Measurements from ENCODE around the gene ADCK1.

ADCK1 gene

GRCh38 chr14:77799863-77800730 lies at the start of gene ADCK1 (continued):
- TF ChIP-seq ZNF121 (tag by site-specific recombination; IDR thresholded peaks at IDR 0.05) (peak; percentile 87), SETDB1 (IDR thresholded peaks at IDR 0.05; ENCODE audit: insufficient read length, low read length) (no peak), ZNF830 (tag by site-specific recombination; IDR thresholded peaks at IDR 0.05; ENCODE audit: low read depth) (no peak), ZFHX2 (tag by site-specific recombination; conservative IDR thresholded peaks at IDR 0.05) (peak; percentile 78), ZNF629 (tag by site-specific recombination; IDR thresholded peaks at IDR 0.05) (no peak), IKZF3 (tag by site-specific recombination; IDR thresholded peaks at IDR 0.05) (peak; percentile 50; the same call in 1 of the 2 replicates), ZNF214 (tag by site-specific recombination; IDR thresholded peaks at IDR 0.05; ENCODE audit: borderline replicate concordance) (no peak), ZNF670 (tag by site-specific recombination; IDR thresholded peaks at IDR 0.05; ENCODE audit: low read depth) (no peak), ZNF280C (tag by site-specific recombination; IDR thresholded peaks at IDR 0.05) (no peak), PRDM1 (tag by site-specific recombination; IDR thresholded peaks at IDR 0.05) (no peak), ZNF132 (tag by site-specific recombination; IDR thresholded peaks at IDR 0.05; ENCODE audit: borderline replicate concordance) (no peak), GLIS1 (tag by site-specific recombination; IDR thresholded peaks at IDR 0.05) (peak; percentile 46), HOXA7 (CRISPR knock-in tag; IDR thresholded peaks at IDR 0.05; ENCODE audit: borderline replicate concordance) (no peak), BCL11A (tag by site-specific recombination; IDR thresholded peaks at IDR 0.05; ENCODE audit: low read depth) (no peak), ZNF26 (tag by site-specific recombination; IDR thresholded peaks at IDR 0.05) (no peak), FEZF1 (tag by site-specific recombination; IDR thresholded peaks at IDR 0.05) (no peak), TCF7L2 (IDR thresholded peaks at IDR 0.05; ENCODE audit: borderline replicate concordance, low read depth, low read length) (no peak), ZNF169 (tag by site-specific recombination; IDR thresholded peaks at IDR 0.05) (no peak), PRDM6 (tag by site-specific recombination; IDR thresholded peaks at IDR 0.05) (no peak), ZNF266 (tag by site-specific recombination; IDR thresholded peaks at IDR 0.05; ENCODE audit: low read depth) (no peak), ZNF707 (tag by site-specific recombination; IDR thresholded peaks at IDR 0.05) (no peak), ZNF341 (tag by site-specific recombination; IDR thresholded peaks at IDR 0.05; ENCODE audit: low read depth) (peak; percentile 56), ZNF624 (tag by site-specific recombination; IDR thresholded peaks at IDR 0.05) (no peak), ZNF660 (tag by site-specific recombination; IDR thresholded peaks at IDR 0.05) (0 out of 2 replicates have a peak, but pooled peaks have one; percentile 39), ZNF549 (tag by site-specific recombination; IDR thresholded peaks at IDR 0.05) (no peak), ZFP41 (tag by site-specific recombination; IDR thresholded peaks at IDR 0.05; ENCODE audit: borderline replicate concordance) (no peak)
- TF ChIP-seq, protein P1, sequence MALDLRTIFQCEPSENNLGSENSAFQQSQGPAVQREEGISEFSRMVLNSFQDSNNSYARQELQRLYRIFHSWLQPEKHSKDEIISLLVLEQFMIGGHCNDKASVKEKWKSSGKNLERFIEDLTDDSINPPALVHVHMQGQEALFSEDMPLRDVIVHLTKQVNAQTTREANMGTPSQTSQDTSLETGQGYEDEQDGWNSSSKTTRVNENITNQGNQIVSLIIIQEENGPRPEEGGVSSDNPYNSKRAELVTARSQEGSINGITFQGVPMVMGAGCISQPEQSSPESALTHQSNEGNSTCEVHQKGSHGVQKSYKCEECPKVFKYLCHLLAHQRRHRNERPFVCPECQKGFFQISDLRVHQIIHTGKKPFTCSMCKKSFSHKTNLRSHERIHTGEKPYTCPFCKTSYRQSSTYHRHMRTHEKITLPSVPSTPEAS (tag by site-specific recombination; IDR thresholded peaks at IDR 0.05) = no peak
- TF ChIP-seq, protein P2, sequence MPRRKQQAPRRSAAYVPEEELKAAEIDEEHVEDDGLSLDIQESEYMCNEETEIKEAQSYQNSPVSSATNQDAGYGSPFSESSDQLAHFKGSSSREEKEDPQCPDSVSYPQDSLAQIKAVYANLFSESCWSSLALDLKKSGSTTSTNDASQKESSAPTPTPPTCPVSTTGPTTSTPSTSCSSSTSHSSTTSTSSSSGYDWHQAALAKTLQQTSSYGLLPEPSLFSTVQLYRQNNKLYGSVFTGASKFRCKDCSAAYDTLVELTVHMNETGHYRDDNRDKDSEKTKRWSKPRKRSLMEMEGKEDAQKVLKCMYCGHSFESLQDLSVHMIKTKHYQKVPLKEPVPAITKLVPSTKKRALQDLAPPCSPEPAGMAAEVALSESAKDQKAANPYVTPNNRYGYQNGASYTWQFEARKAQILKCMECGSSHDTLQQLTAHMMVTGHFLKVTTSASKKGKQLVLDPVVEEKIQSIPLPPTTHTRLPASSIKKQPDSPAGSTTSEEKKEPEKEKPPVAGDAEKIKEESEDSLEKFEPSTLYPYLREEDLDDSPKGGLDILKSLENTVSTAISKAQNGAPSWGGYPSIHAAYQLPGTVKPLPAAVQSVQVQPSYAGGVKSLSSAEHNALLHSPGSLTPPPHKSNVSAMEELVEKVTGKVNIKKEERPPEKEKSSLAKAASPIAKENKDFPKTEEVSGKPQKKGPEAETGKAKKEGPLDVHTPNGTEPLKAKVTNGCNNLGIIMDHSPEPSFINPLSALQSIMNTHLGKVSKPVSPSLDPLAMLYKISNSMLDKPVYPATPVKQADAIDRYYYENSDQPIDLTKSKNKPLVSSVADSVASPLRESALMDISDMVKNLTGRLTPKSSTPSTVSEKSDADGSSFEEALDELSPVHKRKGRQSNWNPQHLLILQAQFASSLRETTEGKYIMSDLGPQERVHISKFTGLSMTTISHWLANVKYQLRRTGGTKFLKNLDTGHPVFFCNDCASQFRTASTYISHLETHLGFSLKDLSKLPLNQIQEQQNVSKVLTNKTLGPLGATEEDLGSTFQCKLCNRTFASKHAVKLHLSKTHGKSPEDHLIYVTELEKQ (tag by site-specific recombination; IDR thresholded peaks at IDR 0.05; ENCODE audit: borderline replicate concordance) = no peak

All from HEK293 (cell line).